Measurements from ENCODE around the gene VWCE.

DNA sequence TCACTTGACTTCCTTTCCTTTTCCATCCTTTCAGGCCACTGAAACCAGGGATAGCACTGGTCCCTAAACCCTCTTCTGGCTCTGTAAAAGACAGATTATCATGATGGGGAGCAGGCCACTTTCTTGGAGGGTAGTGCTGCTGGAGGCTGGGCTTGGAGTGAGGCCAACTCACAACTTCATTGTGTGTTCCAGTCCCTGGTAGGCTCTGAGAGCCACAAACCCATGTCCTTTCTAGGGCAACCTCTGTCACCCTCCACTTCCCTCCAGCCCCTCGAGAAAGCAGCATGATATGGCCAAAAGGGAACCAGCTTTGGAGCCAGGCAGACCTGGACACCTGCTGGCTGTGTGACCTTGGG lies 40.2 kb upstream of the VWCE start:
- TF ChIP-seq, protein P1, sequence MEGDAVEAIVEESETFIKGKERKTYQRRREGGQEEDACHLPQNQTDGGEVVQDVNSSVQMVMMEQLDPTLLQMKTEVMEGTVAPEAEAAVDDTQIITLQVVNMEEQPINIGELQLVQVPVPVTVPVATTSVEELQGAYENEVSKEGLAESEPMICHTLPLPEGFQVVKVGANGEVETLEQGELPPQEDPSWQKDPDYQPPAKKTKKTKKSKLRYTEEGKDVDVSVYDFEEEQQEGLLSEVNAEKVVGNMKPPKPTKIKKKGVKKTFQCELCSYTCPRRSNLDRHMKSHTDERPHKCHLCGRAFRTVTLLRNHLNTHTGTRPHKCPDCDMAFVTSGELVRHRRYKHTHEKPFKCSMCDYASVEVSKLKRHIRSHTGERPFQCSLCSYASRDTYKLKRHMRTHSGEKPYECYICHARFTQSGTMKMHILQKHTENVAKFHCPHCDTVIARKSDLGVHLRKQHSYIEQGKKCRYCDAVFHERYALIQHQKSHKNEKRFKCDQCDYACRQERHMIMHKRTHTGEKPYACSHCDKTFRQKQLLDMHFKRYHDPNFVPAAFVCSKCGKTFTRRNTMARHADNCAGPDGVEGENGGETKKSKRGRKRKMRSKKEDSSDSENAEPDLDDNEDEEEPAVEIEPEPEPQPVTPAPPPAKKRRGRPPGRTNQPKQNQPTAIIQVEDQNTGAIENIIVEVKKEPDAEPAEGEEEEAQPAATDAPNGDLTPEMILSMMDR (IDR thresholded peaks at IDR 0.05) = no peak
- no peak for TF ChIP-seq POLR2A (IDR thresholded peaks at IDR 0.05)

All from heart left ventricle (tissue), 13 donors.